H9 (cell line): ENCODE measurements around the gene MFGE8. TPM values are rescaled to one million over a fixed set of nuclear protein-coding genes. Genes with fewer than 3 reads are reported as not detected.

Experiments used
- DNase-seq: peaks from one replicate; pipeline ENCODE4 v3.0.0-alpha.2; 2017
- H2AFZ ChIP-seq: one replicate; pipeline ENCODE4 v1.6.1; 2013; ENCODE audit warnings: mild to moderate bottlenecking, low read length, control low read depth, moderate library complexity
- H2AK5ac ChIP-seq: 2 replicates; pipeline ENCODE4 v1.6.1; 2013; ENCODE audit warnings: low read length, control low read depth, mixed read lengths; ENCODE audit not compliant: insufficient read length
- H2BK120ac ChIP-seq: one replicate; pipeline ENCODE4 v1.6.1; 2013; ENCODE audit warnings: low read depth, mild to moderate bottlenecking, low read length, control low read depth, inconsistent platforms; ENCODE audit not compliant: poor library complexity, severe bottlenecking
- H2BK12ac ChIP-seq: 2 replicates; pipeline ENCODE4 v1.6.1; 2013; ENCODE audit warnings: low read length, control low read depth, mixed read lengths, low read depth; ENCODE audit not compliant: insufficient read length
- H2BK15ac ChIP-seq: 2 replicates; pipeline ENCODE4 v1.6.1; 2013; ENCODE audit warnings: low read depth, low read length, control low read depth
- H2BK20ac ChIP-seq: one replicate; pipeline ENCODE4 v1.6.1; 2013; ENCODE audit warnings: low read depth, mild to moderate bottlenecking, low read length, control low read depth, inconsistent platforms; ENCODE audit not compliant: poor library complexity, severe bottlenecking
- H2BK5ac ChIP-seq: 2 replicates; pipeline ENCODE4 v1.6.1; 2013; ENCODE audit warnings: low read length, control low read depth, mixed read lengths; ENCODE audit not compliant: insufficient read length
- H3K14ac ChIP-seq: 2 replicates; pipeline ENCODE4 v1.6.1; 2013; ENCODE audit warnings: low read length, control low read depth; ENCODE audit not compliant: insufficient read depth
- H3K18ac ChIP-seq: 2 replicates; pipeline ENCODE4 v1.6.1; 2013; ENCODE audit warnings: low read depth, mild to moderate bottlenecking, mixed read lengths, low read length, control low read depth; ENCODE audit not compliant: insufficient read length
- H3K23ac ChIP-seq: 2 replicates; pipeline ENCODE4 v1.6.1; 2013; ENCODE audit warnings: low read length, control low read depth, mixed read lengths, low read depth; ENCODE audit not compliant: insufficient read length
- H3K23me2 ChIP-seq: 2 replicates; pipeline ENCODE4 v1.6.1; 2013; ENCODE audit warnings: low read depth, mild to moderate bottlenecking, mixed read lengths, low read length, control low read depth; ENCODE audit not compliant: insufficient read length, poor library complexity, severe bottlenecking
- H3K27ac ChIP-seq: 2 replicates; pipeline ENCODE4 v1.5.1; 2013; ENCODE audit warnings: low read length, control low read depth, mixed read lengths, low read depth; ENCODE audit not compliant: insufficient read length
- H3K27me3 ChIP-seq: 2 replicates; pipeline ENCODE4 v1.6.1; 2013; ENCODE audit warnings: low read length, control low read depth, inconsistent platforms; ENCODE audit not compliant: insufficient read depth
- H3K4ac ChIP-seq: 2 replicates; pipeline ENCODE4 v1.6.1; 2013; ENCODE audit warnings: low read depth, mild to moderate bottlenecking, control low read depth, inconsistent platforms, low read length, moderate library complexity
- H3K4me1 ChIP-seq: 2 replicates; pipeline ENCODE4 v1.6.1; 2013; ENCODE audit warnings: low read length, control low read depth, inconsistent platforms; ENCODE audit not compliant: insufficient read depth
- H3K4me2 ChIP-seq: 2 replicates; pipeline ENCODE4 v1.6.1; 2013; ENCODE audit warnings: low read length, control low read depth, mixed read lengths; ENCODE audit not compliant: insufficient read length, insufficient read depth
- H3K56ac ChIP-seq: 2 replicates; pipeline ENCODE4 v1.6.1; 2013; ENCODE audit warnings: low read depth, mild to moderate bottlenecking, mixed read lengths, low read length, control low read depth; ENCODE audit not compliant: insufficient read length
- H3K79me1 ChIP-seq: 2 replicates; pipeline ENCODE4 v1.6.1; 2013; ENCODE audit warnings: low read depth, mild to moderate bottlenecking, moderate library complexity, low read length, control low read depth, inconsistent platforms; ENCODE audit not compliant: insufficient read depth, poor library complexity, severe bottlenecking
- H3K79me2 ChIP-seq: 2 replicates; pipeline ENCODE4 v1.6.1; 2013; ENCODE audit warnings: low read length, control low read depth, inconsistent platforms; ENCODE audit not compliant: insufficient read depth
- H3K9ac ChIP-seq: 2 replicates; pipeline ENCODE4 v1.6.1; 2013; ENCODE audit warnings: low read length, control low read depth, mixed read lengths; ENCODE audit not compliant: insufficient read length; ENCODE audit errors: extremely low read depth
- H3K9me3 ChIP-seq: one replicate; pipeline ENCODE4 v1.6.1; 2013; ENCODE audit warnings: low read depth, low read length, inconsistent platforms; ENCODE audit not compliant: control insufficient read depth
- H3T11ph ChIP-seq: one replicate; pipeline ENCODE4 v1.6.1; 2013; ENCODE audit warnings: mild to moderate bottlenecking, low read length, control low read depth, inconsistent platforms
- H4K20me1 ChIP-seq: one replicate; pipeline ENCODE4 v1.6.1; 2013; ENCODE audit not compliant: control insufficient read depth, insufficient read length, insufficient read depth
- H4K5ac ChIP-seq: 2 replicates; pipeline ENCODE4 v1.6.1; 2013; ENCODE audit warnings: low read depth, mild to moderate bottlenecking, mixed read lengths, low read length, control low read depth; ENCODE audit not compliant: insufficient read length
- H4K8ac ChIP-seq: replicated peaks from 2 replicates; pipeline ENCODE4 v1.6.1; 2013; ENCODE audit warnings: low read length, control low read depth, mixed read lengths, low read depth; ENCODE audit not compliant: insufficient read length
- H4K91ac ChIP-seq: 2 replicates; pipeline ENCODE4 v1.6.1; 2013; ENCODE audit warnings: low read depth, mild to moderate bottlenecking, moderate library complexity, mixed read lengths, low read length, control low read depth; ENCODE audit not compliant: insufficient read length
- H3K27ac Mint-ChIP-seq, 3 experiments: 2 replicates in 2 of 3; 3 replicates in 1 of 3; pipeline ENCODE4 v1.8.0; 2020 to 2021; ENCODE audit warnings: mixed read lengths in 3 of 3, mild to moderate bottlenecking in 1 of 3, moderate library complexity in 1 of 3
- H3K27me3 Mint-ChIP-seq: 2 replicates; pipeline ENCODE4 v1.8.0; 2021; ENCODE audit warnings: low read depth, mild to moderate bottlenecking, moderate library complexity, mixed read lengths
- H3K36me3 Mint-ChIP-seq, 3 experiments: 2 replicates in 2 of 3; 3 replicates in 1 of 3; pipeline ENCODE4 v1.8.0; 2020 to 2021; ENCODE audit warnings: low read depth in 3 of 3, mixed read lengths in 3 of 3; ENCODE audit not compliant: insufficient read depth in 1 of 3
- H3K4me1 Mint-ChIP-seq, 2 experiments: 2 replicates each; pipeline ENCODE4 v1.8.0; 2020; ENCODE audit warnings: mixed read lengths in 2 of 2
- H3K4me3 Mint-ChIP-seq, 2 experiments: 2 replicates in 1 of 2; 3 replicates in 1 of 2; pipeline ENCODE4 v1.8.0; 2020 to 2021; ENCODE audit warnings: mild to moderate bottlenecking in 2 of 2, mixed read lengths in 2 of 2, moderate library complexity in 1 of 2
- H3K9me3 Mint-ChIP-seq, 2 experiments: 2 replicates in 1 of 2; 3 replicates in 1 of 2; pipeline ENCODE4 v1.8.0; 2020; ENCODE audit warnings: mild to moderate bottlenecking in 2 of 2, mixed read lengths in 2 of 2, moderate library complexity in 1 of 2
- WGBS: extraction: QIAGEN DNeasy Blood & Tissue Kit; methylation state at CpG from one replicate; pipeline ENCODE4 v1.1.7; 2013; ENCODE audit warnings: missing lambda C conversion rate, low lambda C conversion rate, mixed read lengths; ENCODE audit not compliant: insufficient read length; ENCODE audit errors: extremely low coverage; 5-methylcytosine and 5-hydroxymethylcytosine counted together
- total RNA-seq: library from RNA; stranded (reverse); gene quantifications from 2 replicates; pipeline ENCODE4 v1.2.1, GENCODE V29; 2021
- TF ChIP-seq, protein P1 (sequence below): fragments of 200-600 bp; sonication (generic); conservative IDR thresholded peaks from 3 replicates; pipeline ENCODE4 v1.8.0; 2021; ENCODE audit warnings: antibody characterized with exemption, mild to moderate bottlenecking

Gene MFGE8
- total RNA-seq, 1 experiment from 2014 or later: 653 TPM

DNA sequence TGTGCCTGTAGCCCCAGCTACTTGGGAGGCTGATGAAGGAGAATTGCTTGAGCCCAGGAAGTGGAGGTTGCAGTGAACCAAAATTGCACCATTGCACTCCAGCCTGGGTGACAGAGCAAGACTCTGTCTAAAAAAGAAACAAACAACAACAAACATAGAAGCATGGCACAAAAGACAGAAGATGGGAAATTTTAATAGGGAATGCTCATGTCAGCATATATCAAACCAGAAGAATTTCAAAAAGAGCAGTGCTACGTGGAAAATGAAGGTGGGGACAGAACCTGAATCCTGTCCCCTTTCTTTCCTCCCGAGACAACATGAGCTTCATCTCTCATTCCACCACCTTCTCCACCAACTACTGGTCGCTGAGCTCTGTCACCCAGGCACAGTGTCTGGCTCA is 46.3 kb upstream of the MFGE8 start:
- no peak overlapping the region for H3K14ac ChIP-seq
- TF ChIP-seq, protein P1, sequence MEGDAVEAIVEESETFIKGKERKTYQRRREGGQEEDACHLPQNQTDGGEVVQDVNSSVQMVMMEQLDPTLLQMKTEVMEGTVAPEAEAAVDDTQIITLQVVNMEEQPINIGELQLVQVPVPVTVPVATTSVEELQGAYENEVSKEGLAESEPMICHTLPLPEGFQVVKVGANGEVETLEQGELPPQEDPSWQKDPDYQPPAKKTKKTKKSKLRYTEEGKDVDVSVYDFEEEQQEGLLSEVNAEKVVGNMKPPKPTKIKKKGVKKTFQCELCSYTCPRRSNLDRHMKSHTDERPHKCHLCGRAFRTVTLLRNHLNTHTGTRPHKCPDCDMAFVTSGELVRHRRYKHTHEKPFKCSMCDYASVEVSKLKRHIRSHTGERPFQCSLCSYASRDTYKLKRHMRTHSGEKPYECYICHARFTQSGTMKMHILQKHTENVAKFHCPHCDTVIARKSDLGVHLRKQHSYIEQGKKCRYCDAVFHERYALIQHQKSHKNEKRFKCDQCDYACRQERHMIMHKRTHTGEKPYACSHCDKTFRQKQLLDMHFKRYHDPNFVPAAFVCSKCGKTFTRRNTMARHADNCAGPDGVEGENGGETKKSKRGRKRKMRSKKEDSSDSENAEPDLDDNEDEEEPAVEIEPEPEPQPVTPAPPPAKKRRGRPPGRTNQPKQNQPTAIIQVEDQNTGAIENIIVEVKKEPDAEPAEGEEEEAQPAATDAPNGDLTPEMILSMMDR: no peak
- Mint-ChIP-seq H3K36me3 (peaks cover 0 to 12% (median 10%) of the 10 kb centered on the region in 3 experiments; a peak in 5 of 7 replicates), H3K27me3 (no peaks in the 10 kb centered on the region; the same call in none of the 2 replicates), H3K27ac (no peak overlapping the region), H3K4me1 (peaks cover 5 to 8% of the 10 kb centered on the region in 2 experiments), H3K9me3 (peaks cover 10 to 13% of the 10 kb centered on the region in 2 experiments), H3K4me3 (no peak overlapping the region)
- no peak for DNase-seq
- H4K20me1 ChIP-seq: no peaks in the 10 kb centered on the region
- no peak overlapping the region for H3K27ac ChIP-seq
- H3K23ac ChIP-seq: no peak overlapping the region
- no peak overlapping the region for H3K4ac ChIP-seq
- H2BK5ac ChIP-seq: no peak overlapping the region
- WGBS: no CpG with 5 or more reads among the region's 3 CpGs
- H2AK5ac ChIP-seq: no peak overlapping the region
- no peaks in the 10 kb centered on the region; the same call in 1 of the 2 replicates for H3K4me1 ChIP-seq
- no peak overlapping the region for H3T11ph ChIP-seq
- H2AFZ ChIP-seq: no peak overlapping the region
- no peak overlapping the region for H2BK15ac ChIP-seq
- H3K56ac ChIP-seq: no peak overlapping the region
- H3K18ac ChIP-seq: no peak overlapping the region
- no peak overlapping the region for H2BK20ac ChIP-seq
- H3K9me3 ChIP-seq: no peaks in the 10 kb centered on the region
- H3K79me1 ChIP-seq: no peaks in the 10 kb centered on the region
- no peak overlapping the region for H4K5ac ChIP-seq
- H4K8ac ChIP-seq: no peak overlapping the region
- H3K79me2 ChIP-seq: no peaks in the 10 kb centered on the region
- no peak overlapping the region for H3K9ac ChIP-seq
- no peak overlapping the region for H3K4me2 ChIP-seq
- no peak overlapping the region for H4K91ac ChIP-seq
- no peak overlapping the region for H2BK12ac ChIP-seq
- H3K27me3 ChIP-seq: no peaks in the 10 kb centered on the region
- no peak overlapping the region for H2BK120ac ChIP-seq
- H3K23me2 ChIP-seq: no peaks in the 10 kb centered on the region
